Thyroid gland (tissue), 4 donors: ENCODE data around the gene CD8A. TPM values are rescaled to one million over a fixed set of nuclear protein-coding genes. Genes with fewer than 3 reads are reported as not detected.

ENCODE experiments used
- DNase-seq, 2 donors: peaks; one replicate each; pipeline ENCODE4 v3.0.0-alpha.2; 2019
- H3K27ac ChIP-seq, 3 donors: fragments of 200-600 bp; sonication (generic); 1 replicate in 2 of 3; 2 replicates in 1 of 3; pipeline ENCODE4 v1.5.1; 2016 to 2019; ENCODE audit warnings: mild to moderate bottlenecking in 1 of 3, moderate library complexity in 1 of 3
- H3K27me3 ChIP-seq: fragments of 200-600 bp; sonication (generic); one replicate; pipeline ENCODE4 v1.5.1; 2019
- H3K36me3 ChIP-seq, 2 donors: fragments of 200-600 bp; sonication (generic); one replicate each; pipeline ENCODE4 v1.5.1; 2016 to 2019
- H3K4me1 ChIP-seq, 2 donors: fragments of 200-600 bp; sonication (generic); one replicate each; pipeline ENCODE4 v1.5.1; 2017 to 2019
- H3K4me3 ChIP-seq, 3 donors: fragments of 200-600 bp; sonication (generic); replicated peaks in 1 of 3; 1 replicate in 2 of 3; 2 replicates in 1 of 3; pipeline ENCODE4 v1.5.1; 2016; ENCODE audit warnings: mild to moderate bottlenecking in 1 of 3
- H3K9me3 ChIP-seq: fragments of 200-600 bp; sonication (generic); one replicate; pipeline ENCODE4 v1.5.1; 2017
- CTCF ChIP-seq, 6 experiments: fragments of 200-600 bp in 3 of 6; fragments of 450-650 bp in 3 of 6; sonication (generic) in 3 of 6; IDR thresholded peaks; one replicate each; pipeline ENCODE4 v1.5.1; 2016 to 2019; ENCODE audit warnings: antibody characterized with exemption in 6 of 6, mild to moderate bottlenecking in 2 of 6, inconsistent platforms in 1 of 6, moderate library complexity in 1 of 6
- POLR2A ChIP-seq, 2 donors: fragments of 450-650 bp; IDR thresholded peaks; one replicate each; pipeline ENCODE4 v1.6.1; 2017; ENCODE audit warnings: antibody characterized with exemption in 2 of 2, mild to moderate bottlenecking in 2 of 2, moderate library complexity in 1 of 2
- WGBS, 2 donors: methylation state at CpG; one replicate each; pipeline ENCODE4 v1.1.5; 2017; 5-methylcytosine and 5-hydroxymethylcytosine counted together
- intact Hi-C: fragments of 100-400 bp; cut with DNase I; formaldehyde crosslinking; loops from one replicate; pipeline ENCODE4 v1.15.1; 2023
- total RNA-seq, 4 donors: library from RNA; depleted of rRNA; stranded (reverse); fragments of >200 nt; gene quantifications; one replicate each; pipeline ENCODE4 v1.2.3, GENCODE V29; 2016

CD8A gene
- total RNA-seq, 4 donors from 2014 or later = 1.2 to 4.3 (median 2.3) TPM

DNA sequence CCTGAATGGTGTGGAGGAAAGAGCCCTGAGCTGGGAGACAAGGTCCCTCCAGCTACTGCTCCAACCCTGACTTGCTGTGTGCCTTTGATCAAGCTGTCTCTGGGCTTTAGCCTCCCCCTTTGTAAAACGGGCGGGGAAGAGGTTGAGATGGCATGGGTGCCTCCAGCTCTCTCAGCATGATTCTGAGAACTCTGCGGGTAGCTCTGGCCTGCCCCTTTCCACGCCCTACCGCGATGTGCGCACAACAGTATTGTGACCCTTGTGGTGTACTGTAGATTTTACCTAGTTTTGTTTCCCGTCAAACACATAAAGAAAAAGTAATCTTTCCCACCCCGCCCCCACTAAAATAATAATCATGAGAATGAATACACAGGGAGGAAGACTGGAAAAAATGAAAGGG lies 5.3 kb downstream of the CD8A start:
- Histone ChIP-seq H3K36me3 (no peaks in the 10 kb centered on the region), H3K27ac (no peak overlapping the region), H3K27me3 (peaks cover 5% of the 10 kb centered on the region), H3K4me1 (peaks cover 5 to 27% of the 10 kb centered on the region in 2 donors), H3K9me3 (no peaks in the 10 kb centered on the region), H3K4me3 (no peak overlapping the region)
- 90 to 92% methylated on average over 9 of the region's 9 CpGs for WGBS, 2 donors
- TF ChIP-seq POLR2A (IDR thresholded peaks at IDR 0.05) (no peak), CTCF (IDR thresholded peaks at IDR 0.05) (no peak)
- intact Hi-C loops = no loop called here
- no peak for DNase-seq

GRCh38 chr2:86783615-86784339 lies 6.9 kb downstream of the CD8A start:
- H3K4me1 ChIP-seq = peaks cover 5 to 10% of the 10 kb centered on the region in 2 donors
- H3K9me3 ChIP-seq = no peaks in the 10 kb centered on the region
- H3K4me3 ChIP-seq = no peak overlapping the region
- no peaks in the 10 kb centered on the region for H3K27me3 ChIP-seq
- intact Hi-C loops = no loop called here
- WGBS, 2 donors = 83 to 89% methylated on average over 8 of the region's 8 CpGs
- H3K36me3 ChIP-seq = no peaks in the 10 kb centered on the region
- H3K27ac ChIP-seq = no peak overlapping the region
- no peak for DNase-seq
- TF ChIP-seq POLR2A (IDR thresholded peaks at IDR 0.05) (no peak), CTCF (IDR thresholded peaks at IDR 0.05) (no peak)

DNA sequence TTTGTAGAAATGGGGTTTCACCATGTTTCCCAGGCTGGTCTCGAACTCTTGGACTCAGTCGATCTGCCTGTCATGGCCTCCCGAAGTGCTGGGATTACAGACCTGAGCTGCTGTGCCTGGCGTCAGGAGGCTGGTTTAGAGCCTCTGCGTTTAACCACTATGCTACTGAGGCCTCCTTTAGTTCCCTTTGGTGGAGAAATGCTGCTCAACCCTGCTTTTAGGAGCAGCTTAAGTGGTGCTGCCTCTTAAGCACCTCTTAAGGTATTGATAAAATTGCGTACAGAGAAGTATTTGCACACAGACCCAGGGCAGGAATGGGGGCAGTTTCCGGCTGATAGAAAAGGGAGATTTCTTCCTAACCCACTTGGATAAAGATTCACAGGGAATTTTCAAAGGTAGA lies 8.0 kb downstream of the CD8A start:
- TF ChIP-seq POLR2A (IDR thresholded peaks at IDR 0.05) (no peak), CTCF (IDR thresholded peaks at IDR 0.05) (no peak)
- H3K4me1 ChIP-seq = peaks cover 0 to 3% of the 10 kb centered on the region in 2 donors
- intact Hi-C loops = no loop called here
- H3K36me3 ChIP-seq = no peaks in the 10 kb centered on the region
- no peak overlapping the region for H3K27ac ChIP-seq
- H3K4me3 ChIP-seq = no peak overlapping the region
- DNase-seq = no peak
- no peaks in the 10 kb centered on the region for H3K9me3 ChIP-seq
- WGBS, 2 donors = 61 to 78% methylated on average over 7 of the region's 7 CpGs
- no peaks in the 10 kb centered on the region for H3K27me3 ChIP-seq

GRCh38 chr2:86781363-86781762 lies 9.3 kb downstream of the CD8A start:
- intact Hi-C loops = no loop called here
- Histone ChIP-seq H3K27ac (no peak overlapping the region), H3K4me3 (no peak overlapping the region), H3K36me3 (no peaks in the 10 kb centered on the region), H3K9me3 (no peaks in the 10 kb centered on the region), H3K27me3 (no peaks in the 10 kb centered on the region), H3K4me1 (peaks cover 6 to 8% of the 10 kb centered on the region in 2 donors)
- TF ChIP-seq POLR2A (IDR thresholded peaks at IDR 0.05) (no peak), CTCF (IDR thresholded peaks at IDR 0.05) (no peak)
- no peak for DNase-seq
- 77 to 86% methylated on average over 9 of the region's 9 CpGs for WGBS, 2 donors

- no peak overlapping the region for H3K27ac ChIP-seq
- no peak for DNase-seq
- intact Hi-C loops = no loop called here
- H3K27me3 ChIP-seq = no peaks in the 10 kb centered on the region
- no peaks in the 10 kb centered on the region for H3K9me3 ChIP-seq
- WGBS, 2 donors = 37 to 51% methylated on average over 3 of the region's 3 CpGs
- H3K4me3 ChIP-seq = no peak overlapping the region
- peaks cover 6 to 8% of the 10 kb centered on the region in 2 donors for H3K4me1 ChIP-seq
- TF ChIP-seq POLR2A (IDR thresholded peaks at IDR 0.05) = no peak
- TF ChIP-seq CTCF (IDR thresholded peaks at IDR 0.05) = no peak
- no peaks in the 10 kb centered on the region for H3K36me3 ChIP-seq
These were observed 10.7 kb downstream of the CD8A start for GRCh38 chr2:86779971-86780370.
